ENCODE measurements around the gene ZNF740. TPM values are rescaled to one million over a fixed set of nuclear protein-coding genes. Genes with fewer than 3 reads are reported as not detected.

ZNF740 gene
- total RNA-seq, 1 donor from 2014 or later = 47.6 TPM

GRCh38 chr12:53230108-53230845 is 49.8 kb downstream of the ZNF740 start:
- TF ChIP-seq CTCF (IDR thresholded peaks at IDR 0.05; ENCODE audit: unreplicated experiment) = no peak
- H3K9me3 Mint-ChIP-seq (ENCODE audit: unreplicated experiment) = no peaks in the 10 kb centered on the region
- no peak for DNase-seq (ENCODE audit: low spot score)
- H3K36me3 Mint-ChIP-seq (ENCODE audit: low read depth, unreplicated experiment) = peaks cover 3% of the 10 kb centered on the region
- H3K4me3 Mint-ChIP-seq (ENCODE audit: unreplicated experiment) = no peak overlapping the region
- H3K4me1 Mint-ChIP-seq (ENCODE audit: unreplicated experiment) = peaks cover 20% of the 10 kb centered on the region
- H3K27ac Mint-ChIP-seq (ENCODE audit: unreplicated experiment) = peak overlapping the region; percentile 36
- peaks cover 17% of the 10 kb centered on the region for H3K27me3 Mint-ChIP-seq (ENCODE audit: unreplicated experiment)

GRCh38 chr12:53231671-53231920 is 51.1 kb downstream of the ZNF740 start:
- H3K9me3 Mint-ChIP-seq (ENCODE audit: unreplicated experiment) = no peaks in the 10 kb centered on the region
- no peak for DNase-seq (ENCODE audit: low spot score)
- no peak overlapping the region for H3K27ac Mint-ChIP-seq (ENCODE audit: unreplicated experiment)
- no peak for TF ChIP-seq CTCF (IDR thresholded peaks at IDR 0.05; ENCODE audit: unreplicated experiment)
- peaks cover 3% of the 10 kb centered on the region for H3K36me3 Mint-ChIP-seq (ENCODE audit: low read depth, unreplicated experiment)
- H3K4me3 Mint-ChIP-seq (ENCODE audit: unreplicated experiment) = peak overlapping the region; percentile 59
- peaks cover 21% of the 10 kb centered on the region for H3K27me3 Mint-ChIP-seq (ENCODE audit: unreplicated experiment)
- peaks cover 28% of the 10 kb centered on the region for H3K4me1 Mint-ChIP-seq (ENCODE audit: unreplicated experiment)

GRCh38 chr12:53231921-53232645 is 51.6 kb downstream of the ZNF740 start, which contains the start of gene RARG:
Gene RARG (minus strand): TSS chr12:53232209. CDS start chr12:53227545, 4,664 bp downstream.
- H3K27ac Mint-ChIP-seq (ENCODE audit: unreplicated experiment) = peak within 1 kb of the TSS; percentile 67
- H3K9me3 Mint-ChIP-seq (ENCODE audit: unreplicated experiment) = no peaks in the 10 kb centered on the region
- DNase-seq (ENCODE audit: low spot score) = no peak
- H3K4me1 Mint-ChIP-seq (ENCODE audit: unreplicated experiment) = peaks cover 29% of the 10 kb centered on the region
- H3K36me3 Mint-ChIP-seq (ENCODE audit: low read depth, unreplicated experiment) = peaks cover 3% of the 10 kb centered on the region
- TF ChIP-seq CTCF (IDR thresholded peaks at IDR 0.05; ENCODE audit: unreplicated experiment) = no peak
- H3K4me3 Mint-ChIP-seq (ENCODE audit: unreplicated experiment) = peak within 1 kb of the TSS; percentile 87
- H3K27me3 Mint-ChIP-seq (ENCODE audit: unreplicated experiment) = peaks cover 18% of the 10 kb centered on the region

GRCh38 chr12:53232646-53233461 is 52.3 kb downstream of the ZNF740 start:
- peaks cover 29% of the 10 kb centered on the region for H3K4me1 Mint-ChIP-seq (ENCODE audit: unreplicated experiment)
- H3K36me3 Mint-ChIP-seq (ENCODE audit: low read depth, unreplicated experiment) = peaks cover 3% of the 10 kb centered on the region
- DNase-seq (ENCODE audit: low spot score) = no peak
- peak overlapping the region; percentile 87 for H3K4me3 Mint-ChIP-seq (ENCODE audit: unreplicated experiment)
- H3K9me3 Mint-ChIP-seq (ENCODE audit: unreplicated experiment) = no peaks in the 10 kb centered on the region
- peaks cover 16% of the 10 kb centered on the region for H3K27me3 Mint-ChIP-seq (ENCODE audit: unreplicated experiment)
- no peak for TF ChIP-seq CTCF (IDR thresholded peaks at IDR 0.05; ENCODE audit: unreplicated experiment)
- peak overlapping the region; percentile 67 for H3K27ac Mint-ChIP-seq (ENCODE audit: unreplicated experiment)
